Glutamatergic neuron (in vitro differentiated cells): ENCODE results near the gene ARHGAP29. TPM values are rescaled to one million over a fixed set of nuclear protein-coding genes. Genes with fewer than 3 reads are reported as not detected.
"Not testable (repeated sequence)": the region's sequence is repeated elsewhere in the genome, so short reads cannot be mapped to it uniquely, and the experiment has no call there.

Source experiments
- DNase-seq: peaks from one replicate; pipeline ENCODE4 v3.0.0; 2022
- H3K27ac Mint-ChIP-seq: one replicate; pipeline ENCODE4 v1.8.0; 2020; ENCODE audit warnings: mild to moderate bottlenecking, mixed read lengths, inconsistent platforms; ENCODE audit not compliant: unreplicated experiment
- H3K27me3 Mint-ChIP-seq: one replicate; pipeline ENCODE4 v1.8.0; 2020; ENCODE audit warnings: mild to moderate bottlenecking, moderate library complexity, mixed read lengths, inconsistent platforms; ENCODE audit not compliant: unreplicated experiment
- H3K36me3 Mint-ChIP-seq: one replicate; pipeline ENCODE4 v1.8.0; 2020; ENCODE audit warnings: mild to moderate bottlenecking, mixed read lengths, inconsistent platforms; ENCODE audit not compliant: unreplicated experiment
- H3K4me1 Mint-ChIP-seq: one replicate; pipeline ENCODE4 v1.8.0; 2020; ENCODE audit warnings: mild to moderate bottlenecking, low read depth, mixed read lengths, inconsistent platforms; ENCODE audit not compliant: unreplicated experiment
- H3K4me3 Mint-ChIP-seq: one replicate; pipeline ENCODE4 v1.8.0; 2020; ENCODE audit warnings: mild to moderate bottlenecking, mixed read lengths, inconsistent platforms; ENCODE audit not compliant: unreplicated experiment
- H3K9me3 Mint-ChIP-seq: one replicate; pipeline ENCODE4 v1.8.0; 2020; ENCODE audit warnings: mild to moderate bottlenecking, moderate library complexity, mixed read lengths, inconsistent platforms; ENCODE audit not compliant: unreplicated experiment
- total RNA-seq: library from RNA; stranded (reverse); fragmentation: NEBNext Ultra II Directional; extraction: Animal tissue kit (Norgen Biotek cat#: 25700); gene quantifications from one replicate; pipeline ENCODE4 v1.2.1, GENCODE V29; 2021; ENCODE audit not compliant: unreplicated experiment
- TF ChIP-seq, protein P1 (sequence below): fragments of 200-600 bp; sonication (generic); IDR thresholded peaks from one replicate; pipeline ENCODE4 v1.5.0; 2021; ENCODE audit not compliant: partially characterized antibody, unreplicated experiment

The ARHGAP29 gene
- total RNA-seq, 1 donor from 2014 or later = 1.1 TPM

DNA sequence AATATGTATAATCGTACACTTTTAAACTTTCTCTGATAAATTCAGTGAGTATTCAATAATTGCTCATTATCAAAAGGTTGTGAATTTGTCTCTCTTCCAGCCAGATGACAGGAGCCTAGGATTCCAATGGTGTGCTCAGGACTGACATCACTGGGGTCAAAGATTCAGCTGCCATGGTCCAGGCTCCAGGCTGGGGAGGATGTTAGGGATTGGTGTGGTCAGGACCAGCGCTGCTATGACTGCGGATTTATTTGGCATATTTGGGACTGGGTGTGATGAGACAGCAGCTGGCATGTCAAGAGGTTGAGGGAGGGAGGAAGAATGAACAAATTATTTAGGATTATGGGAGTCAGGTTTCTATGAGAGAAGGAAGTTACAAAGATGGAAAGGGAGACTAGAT, 68.3 kb downstream of the ARHGAP29 start:
- peaks cover 2% of the 10 kb centered on the region for H3K9me3 Mint-ChIP-seq
- no peak overlapping the region for H3K27ac Mint-ChIP-seq
- no peaks in the 10 kb centered on the region for H3K27me3 Mint-ChIP-seq
- DNase-seq = no peak
- no peak overlapping the region for H3K4me3 Mint-ChIP-seq
- TF ChIP-seq, protein P1, sequence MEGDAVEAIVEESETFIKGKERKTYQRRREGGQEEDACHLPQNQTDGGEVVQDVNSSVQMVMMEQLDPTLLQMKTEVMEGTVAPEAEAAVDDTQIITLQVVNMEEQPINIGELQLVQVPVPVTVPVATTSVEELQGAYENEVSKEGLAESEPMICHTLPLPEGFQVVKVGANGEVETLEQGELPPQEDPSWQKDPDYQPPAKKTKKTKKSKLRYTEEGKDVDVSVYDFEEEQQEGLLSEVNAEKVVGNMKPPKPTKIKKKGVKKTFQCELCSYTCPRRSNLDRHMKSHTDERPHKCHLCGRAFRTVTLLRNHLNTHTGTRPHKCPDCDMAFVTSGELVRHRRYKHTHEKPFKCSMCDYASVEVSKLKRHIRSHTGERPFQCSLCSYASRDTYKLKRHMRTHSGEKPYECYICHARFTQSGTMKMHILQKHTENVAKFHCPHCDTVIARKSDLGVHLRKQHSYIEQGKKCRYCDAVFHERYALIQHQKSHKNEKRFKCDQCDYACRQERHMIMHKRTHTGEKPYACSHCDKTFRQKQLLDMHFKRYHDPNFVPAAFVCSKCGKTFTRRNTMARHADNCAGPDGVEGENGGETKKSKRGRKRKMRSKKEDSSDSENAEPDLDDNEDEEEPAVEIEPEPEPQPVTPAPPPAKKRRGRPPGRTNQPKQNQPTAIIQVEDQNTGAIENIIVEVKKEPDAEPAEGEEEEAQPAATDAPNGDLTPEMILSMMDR = no peak
- H3K4me1 Mint-ChIP-seq = no peaks in the 10 kb centered on the region
- H3K36me3 Mint-ChIP-seq = no peaks in the 10 kb centered on the region

DNA sequence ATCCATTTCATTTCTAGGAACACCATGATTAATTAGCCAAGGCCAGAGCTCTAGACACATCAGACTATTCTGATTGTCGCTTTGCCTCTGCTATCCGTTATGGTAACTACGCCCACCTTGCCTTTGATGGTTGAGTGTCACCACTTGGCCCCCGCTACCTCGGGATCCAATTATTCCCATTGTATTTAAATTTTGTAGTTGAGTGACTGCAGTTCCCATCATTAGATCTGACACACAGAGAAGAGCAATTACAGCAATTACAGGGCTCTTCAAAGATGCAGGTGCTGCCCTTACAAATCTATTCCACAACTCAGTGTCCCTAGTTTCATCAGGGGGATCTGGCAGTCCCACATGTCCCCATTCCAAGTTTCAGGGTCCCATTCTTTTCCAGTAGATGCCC, 71.5 kb downstream of the ARHGAP29 start:
- DNase-seq = no peak
- peaks cover 8% of the 10 kb centered on the region for H3K36me3 Mint-ChIP-seq
- peaks cover 2% of the 10 kb centered on the region for H3K9me3 Mint-ChIP-seq
- no peak overlapping the region for H3K4me3 Mint-ChIP-seq
- peaks cover under 1% of the 10 kb centered on the region for H3K27me3 Mint-ChIP-seq
- peaks cover 2% of the 10 kb centered on the region for H3K4me1 Mint-ChIP-seq
- H3K27ac Mint-ChIP-seq = no peak overlapping the region
- TF ChIP-seq, protein P1 = no peak

DNA sequence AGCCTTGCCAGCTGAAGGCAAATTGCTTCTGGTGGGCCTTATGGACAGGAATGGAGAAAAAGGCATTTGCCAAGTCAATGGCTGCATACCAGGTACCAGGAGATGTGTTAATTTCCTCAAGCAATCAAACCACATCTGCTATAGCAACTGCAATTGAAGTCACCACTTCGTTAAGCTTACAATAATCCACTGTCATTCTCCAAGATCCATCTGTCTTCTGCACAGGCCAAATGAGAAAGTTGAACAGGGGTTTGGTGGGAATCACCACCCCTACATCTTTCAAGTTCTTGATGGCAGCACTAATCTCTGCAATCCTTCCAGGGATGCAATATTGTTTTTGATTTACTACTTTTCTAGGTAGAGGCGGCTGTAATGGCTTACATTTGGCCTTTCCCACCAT, 72.5 kb downstream of the ARHGAP29 start:
- H3K27ac Mint-ChIP-seq, H3K27me3 Mint-ChIP-seq, DNase-seq, H3K4me3 Mint-ChIP-seq, H3K9me3 Mint-ChIP-seq, H3K4me1 Mint-ChIP-seq, H3K36me3 Mint-ChIP-seq: not testable (repeated sequence)

DNA sequence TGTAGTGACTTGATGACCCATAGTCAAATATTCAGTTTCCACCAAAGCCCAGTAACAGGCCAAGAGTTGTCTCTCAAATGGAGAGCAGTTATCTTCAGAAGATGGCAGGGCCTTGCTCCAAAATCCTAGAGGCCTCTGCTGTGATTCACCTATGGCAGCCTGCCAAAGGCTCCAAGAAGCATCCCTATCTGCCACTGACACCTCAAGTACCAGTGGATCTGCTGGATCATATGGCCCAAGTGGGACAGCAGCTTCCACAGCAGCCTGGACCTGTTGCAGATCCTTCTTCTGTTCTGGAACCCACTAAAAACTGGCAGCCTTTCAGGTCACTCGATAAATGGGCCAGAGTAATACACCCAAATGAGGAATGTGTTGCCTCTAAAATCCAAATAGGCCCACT, 73.3 kb downstream of the ARHGAP29 start:
- not testable (repeated sequence) for H3K4me3 Mint-ChIP-seq, H3K27me3 Mint-ChIP-seq, DNase-seq, H3K9me3 Mint-ChIP-seq, H3K36me3 Mint-ChIP-seq, H3K4me1 Mint-ChIP-seq, H3K27ac Mint-ChIP-seq

DNA sequence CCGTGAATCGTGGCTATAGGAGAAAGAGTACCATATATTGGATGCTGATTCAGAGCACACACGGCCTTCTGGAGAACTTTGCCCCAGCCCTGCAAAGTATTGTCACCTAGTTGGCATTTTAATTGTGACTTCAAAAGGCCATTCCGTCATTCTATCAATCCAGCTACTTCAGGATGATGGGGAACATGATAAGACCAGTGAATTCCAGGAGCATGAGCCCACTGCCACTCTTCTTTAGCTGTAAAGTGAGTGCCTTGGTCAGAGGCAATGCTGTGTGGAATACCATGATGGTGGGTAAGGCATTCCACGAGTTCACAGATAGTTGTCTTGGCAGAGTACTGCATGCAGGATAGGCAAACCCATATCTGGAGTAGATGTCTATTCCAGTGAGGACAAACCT, 74.1 kb downstream of the ARHGAP29 start:
- not testable (repeated sequence) for H3K27ac Mint-ChIP-seq, H3K36me3 Mint-ChIP-seq, H3K9me3 Mint-ChIP-seq, H3K27me3 Mint-ChIP-seq, H3K4me3 Mint-ChIP-seq, H3K4me1 Mint-ChIP-seq, DNase-seq

DNA sequence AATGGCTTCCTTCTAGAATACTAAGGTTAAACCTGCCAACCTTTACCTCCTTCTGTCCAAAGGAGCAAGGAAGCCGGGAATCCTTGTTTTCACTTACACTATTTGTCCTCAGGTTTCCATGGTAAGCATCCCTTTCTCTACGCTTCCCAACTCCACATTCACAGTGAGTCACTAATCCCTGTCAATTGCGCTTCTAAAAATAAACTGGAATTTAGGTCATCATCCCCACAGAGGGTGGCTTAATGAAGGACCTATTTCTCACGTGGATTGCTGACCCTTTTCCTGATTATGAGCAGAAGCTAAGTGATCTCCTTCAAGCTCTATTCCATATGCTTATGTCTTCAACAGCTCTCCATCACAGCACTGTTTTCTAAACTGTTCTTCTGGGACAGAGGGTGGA, 76.6 kb downstream of the ARHGAP29 start:
- Mint-ChIP-seq H3K4me3 (no peak overlapping the region), H3K27ac (no peak overlapping the region), H3K27me3 (peaks cover 2% of the 10 kb centered on the region), H3K36me3 (peaks cover 8% of the 10 kb centered on the region), H3K4me1 (peaks cover 3% of the 10 kb centered on the region), H3K9me3 (no peaks in the 10 kb centered on the region)
- no peak for DNase-seq
- TF ChIP-seq, protein P1 = no peak
